ENCODE measurements around the gene DNAH11. TPM values are rescaled to one million over a fixed set of nuclear protein-coding genes. Genes with fewer than 3 reads are reported as not detected.
A peak's percentile ranks its signal among the peaks of the same experiment; 100 is the strongest.

Gene DNAH11
- total and polyA plus RNA-seq, 2 of the 4 experiments (the other 2 are of a cell fraction): not detected

- TF ChIP-seq CTCF (conservative IDR thresholded peaks at IDR 0.05; ENCODE audit: low read depth, low read length) (peak; percentile 38), FOS (IDR thresholded peaks at IDR 0.05; ENCODE audit: low read depth, low read length) (no peak), SMC3 (IDR thresholded peaks at IDR 0.05; ENCODE audit: low read depth, low read length) (peak; percentile 23; the same call in 1 of the 2 replicates), RAD21 (IDR thresholded peaks at IDR 0.05; ENCODE audit: low read length) (peak; percentile 21; the same call in 1 of the 2 replicates), ELK1 (IDR thresholded peaks at IDR 0.05; ENCODE audit: borderline replicate concordance, low read depth, low read length) (no peak)
- Histone ChIP-seq H4K91ac (ENCODE audit: insufficient read depth, low read depth, low read length) (no peak overlapping the region), H2AFZ (replicated peaks; ENCODE audit: low read length, poor library complexity) (no peak overlapping the region), H3K18ac (ENCODE audit: low read depth, low read length) (no peak overlapping the region), H3K36me3 (ENCODE audit: control insufficient read depth, insufficient read depth, low read length) (no peaks in the 10 kb centered on the region), H2BK20ac (ENCODE audit: low read depth, low read length) (no peak overlapping the region), H2BK5ac (ENCODE audit: low read depth, low read length, poor library complexity, severe bottlenecking) (no peak overlapping the region), H4K5ac (ENCODE audit: low read depth, low read length) (no peak overlapping the region), H4K8ac (ENCODE audit: low read depth in 2 of 2, low read length in 2 of 2) (no peak overlapping the region), H3K4ac (ENCODE audit: low read depth, low read length) (no peak overlapping the region), H3K4me1 (ENCODE audit: control insufficient read depth, insufficient read depth, low read length) (no peaks in the 10 kb centered on the region), H3K27me3 (ENCODE audit: control insufficient read depth, insufficient read depth, low read length) (no peaks in the 10 kb centered on the region), H3K27ac (ENCODE audit: insufficient read depth, low read length) (no peak overlapping the region), H3K4me2 (ENCODE audit: low read depth, low read length) (no peak overlapping the region), H3K9ac (ENCODE audit: low read depth, low read length) (no peak overlapping the region), H3K4me3 (ENCODE audit: insufficient read depth, low read depth, low read length) (no peak overlapping the region), H3K79me1 (ENCODE audit: low read depth in 1 of 2, low read length in 2 of 2) (no peaks in the 10 kb centered on the region), H3K14ac (replicated peaks; ENCODE audit: low read depth, low read length) (no peak overlapping the region), H2BK120ac (ENCODE audit: low read depth, low read length) (no peak overlapping the region), H2BK15ac (ENCODE audit: low read depth, low read length) (no peak overlapping the region), H2AK9ac (replicated peaks; ENCODE audit: low read depth, low read length, poor library complexity) (no peak overlapping the region), H3K9me3 (ENCODE audit: control insufficient read depth, insufficient read depth, low read length) (peaks cover 6% of the 10 kb centered on the region; the same call in 1 of the 2 replicates), H3K23ac (ENCODE audit: low read depth, low read length) (no peak overlapping the region), H4K20me1 (ENCODE audit: insufficient read depth, low read length) (no peaks in the 10 kb centered on the region), H3K56ac (ENCODE audit: extremely low read depth, insufficient read depth, low read length) (no peak overlapping the region), H3K9me1 (ENCODE audit: insufficient read depth, low read length) (no peaks in the 10 kb centered on the region), H2AK5ac (ENCODE audit: low read depth, low read length) (no peak overlapping the region)
- POLR2A ChIA-PET (ENCODE audit: unreplicated experiment): no interaction called here
- in situ Hi-C loops (cut with MboI; ENCODE audit: low sequenced_read_pairs) (no loop called here), dilution Hi-C loops (cut with HindIII; ENCODE audit: low sequenced_read_pairs, unreplicated experiment) (no loop called here), intact Hi-C loops (cut with micrococcal nuclease) (no loop called here)
- CTCF ChIA-PET: interaction anchor here (0.6 to 1.2 kb wide), 3 partner anchors 13 to 555 kb away, joined by 3 read pairs; no protein-coding TSS in a partner anchor
- DNase-seq (peak; percentile 7), ATAC-seq (ENCODE audit: low read depth) (no peak; the same call in 1 of the 2 replicates)
- BruUV-seq (replicated peaks): no TSS peak
These were observed 45.8 kb upstream of the DNAH11 start for GRCh38 chr7:21497072-21497471.

Data from IMR-90 (cell line).